ENCODE data around the gene BEND7.

- TF ChIP-seq CTCF (optimal IDR thresholded peaks at IDR 0.05 in 1 of 3, IDR thresholded peaks at IDR 0.05 in 1 of 3, conservative IDR thresholded peaks at IDR 0.05 in 1 of 3; ENCODE audit: extremely low read depth in 1 of 3, insufficient read depth in 2 of 3, low read length in 3 of 3) (no peak), EZH2 (IDR thresholded peaks at IDR 0.05; ENCODE audit: low read length) (no peak)
Observed at GRCh38 chr10:13542533-13542932, 13.7 kb upstream of the BEND7 start.
